ENCODE measurements around the gene CACNA1H. TPM values are rescaled to one million over a fixed set of nuclear protein-coding genes. Genes with fewer than 3 reads are reported as not detected.
A peak's percentile ranks its signal among the peaks of the same experiment; 100 is the strongest.

CACNA1H gene
- polyA plus RNA-seq, 6 donors from 2014 or later, result not detected

DNA sequence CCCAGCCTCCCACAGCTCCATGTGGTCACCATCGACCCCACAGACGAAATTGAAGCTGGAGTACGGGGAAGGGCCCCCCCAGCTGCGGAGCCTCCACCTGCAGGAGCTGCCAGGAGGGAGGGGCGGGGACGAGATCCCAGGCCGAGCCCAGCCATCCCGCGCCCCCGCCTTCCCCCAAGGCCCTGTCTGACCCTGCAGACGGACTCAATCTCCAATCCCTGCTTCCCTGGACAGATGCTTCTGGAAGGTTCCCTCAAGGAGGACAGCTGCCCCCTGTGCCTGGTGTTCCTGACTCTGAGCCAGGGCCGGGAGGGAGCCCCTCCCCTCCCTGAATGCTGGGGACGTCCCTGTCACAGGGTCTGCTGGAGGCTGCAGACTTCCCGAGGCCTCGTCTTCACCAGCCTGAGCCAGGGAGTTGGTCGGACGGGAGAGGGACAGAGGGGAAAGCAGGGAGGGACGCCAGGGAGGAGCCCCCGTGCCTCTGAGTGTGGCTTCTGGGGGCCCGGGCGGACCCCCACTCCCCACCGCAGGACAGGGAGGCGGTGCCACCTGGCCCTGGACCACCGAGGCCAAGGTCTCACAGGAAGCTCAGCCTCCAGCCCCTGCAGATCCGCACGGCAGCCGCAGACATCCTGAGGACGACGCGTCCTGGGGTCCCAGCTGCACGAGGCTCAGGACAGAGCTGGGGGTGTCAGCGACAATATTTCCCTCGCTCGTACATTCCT, 35.6 kb upstream of the CACNA1H start:
- Mint-ChIP-seq H3K4me3 (no peak overlapping the region), H3K36me3 (no peaks in the 10 kb centered on the region), H3K27ac (no peak overlapping the region), H3K27me3 (no peaks in the 10 kb centered on the region), H3K4me1 (no peaks in the 10 kb centered on the region), H3K9me3 (no peaks in the 10 kb centered on the region)
- DNase-seq, result no peak
- no peak for ATAC-seq (ENCODE audit: low read depth in 2 of 2)

DNA sequence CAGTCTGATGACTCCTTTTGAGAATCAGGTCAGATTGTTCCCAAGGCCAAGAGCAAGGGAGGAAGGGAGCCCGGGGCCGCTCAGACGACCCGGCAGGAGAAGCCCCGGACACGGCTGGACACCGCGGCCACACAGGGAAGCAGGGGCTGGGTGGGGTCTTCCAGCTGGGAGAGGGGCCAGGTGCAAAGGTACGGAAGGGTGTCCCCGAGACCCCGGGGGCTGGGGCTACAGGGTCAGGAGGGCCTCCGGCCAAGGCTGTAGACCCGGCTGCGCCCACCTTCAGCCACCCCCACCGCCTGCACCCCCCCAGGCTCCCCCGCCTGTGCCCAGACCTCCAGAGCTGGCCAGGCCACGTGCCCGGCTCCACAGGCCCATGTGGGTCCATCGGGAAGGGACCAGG, 35.0 kb upstream of the CACNA1H start:
- Mint-ChIP-seq H3K36me3 (no peaks in the 10 kb centered on the region), H3K9me3 (no peaks in the 10 kb centered on the region), H3K4me1 (no peaks in the 10 kb centered on the region), H3K4me3 (no peak overlapping the region), H3K27me3 (no peaks in the 10 kb centered on the region), H3K27ac (no peak overlapping the region)
- DNase-seq (no peak), ATAC-seq (ENCODE audit: low read depth in 2 of 2) (no peak)

DNA sequence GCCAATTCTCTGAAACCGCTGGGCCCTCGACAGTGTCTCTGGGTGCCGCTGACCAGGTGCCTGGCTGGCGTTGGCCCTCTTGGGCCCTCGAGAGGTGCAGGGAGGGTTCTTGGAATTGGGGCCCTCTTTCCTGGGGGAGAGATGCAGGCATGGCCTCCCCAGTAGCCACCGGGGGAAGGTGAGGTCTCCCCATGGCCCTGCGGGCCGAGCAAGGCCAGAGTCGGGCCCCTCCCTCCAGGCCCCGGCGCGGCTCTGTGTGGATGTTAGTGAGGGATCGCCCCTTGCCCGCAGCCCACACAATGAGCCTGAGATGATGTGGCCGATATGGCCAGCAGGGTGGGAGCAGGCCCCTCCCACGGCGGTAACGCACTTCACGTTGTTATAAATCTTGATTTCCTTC, 33.8 kb upstream of the CACNA1H start:
- Mint-ChIP-seq H3K9me3 (no peaks in the 10 kb centered on the region), H3K27ac (no peak overlapping the region), H3K4me1 (no peaks in the 10 kb centered on the region), H3K4me3 (no peak overlapping the region), H3K36me3 (no peaks in the 10 kb centered on the region), H3K27me3 (no peaks in the 10 kb centered on the region)
- no peak for DNase-seq
- ATAC-seq (ENCODE audit: low read depth in 2 of 2), result no peak

DNA sequence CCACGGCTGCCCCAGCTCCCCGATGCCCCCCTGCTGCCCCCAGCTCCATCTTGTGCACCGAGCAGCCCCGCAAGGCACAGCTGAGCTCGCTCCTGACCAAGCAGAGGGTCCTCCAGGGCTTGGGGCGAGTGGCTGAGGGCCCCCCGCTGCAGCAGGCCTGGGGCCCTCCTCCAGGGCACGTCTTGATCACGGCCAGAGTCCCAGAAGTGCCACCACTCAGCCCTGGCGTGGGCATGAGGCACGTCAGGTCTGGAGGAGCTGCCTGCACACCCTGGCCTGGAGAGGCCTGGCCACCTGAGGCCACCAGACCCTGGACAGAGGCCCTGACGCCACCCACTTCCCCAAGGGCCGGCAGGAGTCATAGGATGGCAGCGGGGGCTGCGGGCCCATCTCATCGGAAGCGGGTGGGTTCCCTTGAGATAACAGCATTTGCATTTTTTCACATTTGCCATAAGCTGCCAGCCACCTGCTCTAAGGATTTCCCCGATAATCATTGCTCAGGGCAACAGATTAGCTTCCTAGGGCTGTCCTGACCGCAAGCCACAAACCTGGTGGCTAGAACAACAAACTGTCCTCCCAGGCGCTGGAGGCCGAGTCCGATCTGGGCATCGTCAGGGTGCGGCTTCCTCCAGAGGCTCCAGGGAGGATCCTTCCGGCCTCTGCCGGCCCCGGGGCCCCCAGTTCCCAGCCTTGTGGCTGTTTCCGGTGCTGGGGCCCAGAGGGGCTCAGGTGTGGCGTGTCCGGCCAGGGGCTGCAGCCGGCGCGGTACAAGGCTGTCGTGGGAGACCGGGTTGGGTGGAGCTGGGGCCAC, 32.9 kb upstream of the CACNA1H start:
- no peaks in the 10 kb centered on the region for H3K27me3 Mint-ChIP-seq
- no peaks in the 10 kb centered on the region for H3K36me3 Mint-ChIP-seq
- H3K4me3 Mint-ChIP-seq, result no peak overlapping the region
- H3K9me3 Mint-ChIP-seq, result no peaks in the 10 kb centered on the region
- no peaks in the 10 kb centered on the region for H3K4me1 Mint-ChIP-seq
- peak in 1 of 2 donors; percentile 40 for ATAC-seq (ENCODE audit: low read depth in 2 of 2)
- H3K27ac Mint-ChIP-seq, result no peak overlapping the region
- no peak for DNase-seq

DNA sequence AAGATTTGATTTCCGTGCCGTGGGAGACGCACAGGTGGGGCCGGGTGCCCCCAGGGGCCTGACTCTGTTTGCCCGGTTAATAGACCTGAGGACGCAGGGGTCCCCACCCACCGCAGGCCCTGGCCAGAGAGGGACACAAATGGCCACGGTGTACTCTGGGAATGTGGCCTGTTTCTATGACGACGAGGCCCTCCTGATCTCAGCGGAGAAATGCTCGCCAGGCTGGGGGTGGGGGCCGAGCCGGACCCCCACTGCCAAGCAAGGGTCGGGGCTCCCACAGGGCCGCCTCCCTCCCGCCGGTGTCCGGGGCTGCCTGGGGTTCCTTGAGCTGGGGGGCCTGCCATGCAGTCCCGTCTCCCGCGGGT, 32.3 kb upstream of the CACNA1H start:
- no peaks in the 10 kb centered on the region for H3K27me3 Mint-ChIP-seq
- ATAC-seq (ENCODE audit: low read depth in 2 of 2) (no peak), DNase-seq (no peak)
- no peaks in the 10 kb centered on the region for H3K36me3 Mint-ChIP-seq
- no peak overlapping the region for H3K4me3 Mint-ChIP-seq
- H3K27ac Mint-ChIP-seq, result no peak overlapping the region
- H3K9me3 Mint-ChIP-seq, result no peaks in the 10 kb centered on the region
- no peaks in the 10 kb centered on the region for H3K4me1 Mint-ChIP-seq

DNA sequence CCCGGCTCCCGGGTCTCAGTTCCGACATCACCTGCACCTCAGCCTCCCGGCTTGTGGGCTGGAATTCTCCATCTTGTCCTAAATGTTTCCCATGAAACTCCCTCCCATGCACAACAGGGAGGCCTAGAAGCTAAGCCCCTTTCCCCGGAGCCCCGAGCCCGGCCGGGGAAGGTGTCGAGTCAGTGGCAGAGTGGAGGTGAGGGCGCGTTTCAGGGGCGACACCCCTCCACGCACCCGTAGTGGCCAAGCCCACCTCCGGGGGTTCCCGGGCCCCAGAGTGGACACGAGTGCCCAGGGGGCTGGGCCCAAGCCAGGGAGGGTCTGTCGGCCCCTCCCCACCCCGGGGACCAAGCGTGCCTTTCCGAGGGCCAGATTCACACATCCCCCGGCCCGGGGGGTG, 31.9 kb upstream of the CACNA1H start:
- DNase-seq (no peak), ATAC-seq (ENCODE audit: low read depth in 2 of 2) (no peak)
- no peaks in the 10 kb centered on the region for H3K36me3 Mint-ChIP-seq
- H3K27ac Mint-ChIP-seq, result no peak overlapping the region
- no peaks in the 10 kb centered on the region for H3K9me3 Mint-ChIP-seq
- no peaks in the 10 kb centered on the region for H3K4me1 Mint-ChIP-seq
- H3K4me3 Mint-ChIP-seq, result no peak overlapping the region
- H3K27me3 Mint-ChIP-seq, result no peaks in the 10 kb centered on the region

DNA sequence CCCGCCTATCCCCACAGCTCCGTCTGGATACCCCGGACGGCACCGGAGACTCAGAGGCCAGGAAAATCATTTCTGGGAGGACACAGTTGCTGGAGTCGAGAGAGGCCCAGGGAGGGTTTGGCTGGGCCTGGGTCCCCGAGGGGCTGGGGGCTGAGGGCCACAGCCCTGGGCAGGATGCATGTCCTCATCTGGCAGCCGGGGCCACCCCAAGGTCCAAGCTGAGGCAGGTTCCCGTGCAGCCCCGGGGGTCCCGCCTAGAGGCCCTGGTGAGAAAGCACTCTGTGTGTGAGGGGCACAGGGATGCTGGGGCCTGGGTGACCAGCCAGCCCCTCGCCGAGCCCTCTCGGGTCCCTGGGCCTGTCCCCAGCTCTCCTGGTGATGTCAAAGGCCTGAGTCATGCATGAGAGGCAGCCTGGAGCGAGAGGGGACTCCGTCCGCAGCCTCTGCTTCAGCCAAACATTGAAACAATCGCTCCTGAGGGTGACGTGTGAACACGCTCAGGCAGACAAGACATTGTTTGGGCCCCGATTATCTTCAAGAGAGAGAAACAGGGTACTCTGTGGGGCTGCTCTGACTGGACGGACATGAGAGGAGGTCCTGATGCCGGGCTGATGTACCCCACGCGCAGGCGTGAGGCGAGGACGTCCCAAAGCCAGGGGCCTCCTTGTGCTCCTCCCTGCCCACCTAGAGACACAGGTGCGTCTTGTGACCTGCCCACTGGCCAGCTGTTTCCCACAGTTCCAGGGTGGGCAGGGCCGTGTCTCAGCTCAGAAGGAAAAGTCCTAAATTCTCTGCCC, 31.1 kb upstream of the CACNA1H start:
- Mint-ChIP-seq H3K9me3 (no peaks in the 10 kb centered on the region), H3K36me3 (no peaks in the 10 kb centered on the region), H3K4me1 (no peaks in the 10 kb centered on the region), H3K4me3 (no peak overlapping the region), H3K27me3 (no peaks in the 10 kb centered on the region), H3K27ac (no peak overlapping the region)
- ATAC-seq (ENCODE audit: low read depth in 2 of 2) (no peak), DNase-seq (no peak)

DNA sequence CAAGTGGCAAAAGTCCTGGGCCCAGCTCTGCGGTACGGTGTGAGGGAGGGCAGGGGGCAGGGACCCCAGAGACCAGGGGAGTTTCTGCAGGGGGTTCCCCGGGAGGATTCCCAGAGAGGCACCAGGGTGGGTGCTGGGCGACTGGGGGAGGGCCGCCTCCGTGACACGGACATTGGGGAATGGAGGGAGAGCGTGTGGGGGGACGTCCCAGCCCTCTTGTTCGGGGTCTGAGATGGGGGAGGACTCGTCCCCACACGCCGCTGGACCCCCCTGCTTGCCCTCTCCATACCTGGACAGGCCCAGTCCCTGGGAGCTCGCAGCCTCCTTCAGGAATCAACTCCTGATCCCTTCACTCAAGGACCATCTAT, 30.5 kb upstream of the CACNA1H start:
- H3K4me1 Mint-ChIP-seq, result no peaks in the 10 kb centered on the region
- H3K36me3 Mint-ChIP-seq, result no peaks in the 10 kb centered on the region
- H3K9me3 Mint-ChIP-seq, result no peaks in the 10 kb centered on the region
- no peaks in the 10 kb centered on the region for H3K27me3 Mint-ChIP-seq
- H3K4me3 Mint-ChIP-seq, result peak overlapping the region in 1 of 8 donors; percentile 54
- ATAC-seq (ENCODE audit: low read depth in 2 of 2) (no peak), DNase-seq (no peak)
- no peak overlapping the region for H3K27ac Mint-ChIP-seq

DNA sequence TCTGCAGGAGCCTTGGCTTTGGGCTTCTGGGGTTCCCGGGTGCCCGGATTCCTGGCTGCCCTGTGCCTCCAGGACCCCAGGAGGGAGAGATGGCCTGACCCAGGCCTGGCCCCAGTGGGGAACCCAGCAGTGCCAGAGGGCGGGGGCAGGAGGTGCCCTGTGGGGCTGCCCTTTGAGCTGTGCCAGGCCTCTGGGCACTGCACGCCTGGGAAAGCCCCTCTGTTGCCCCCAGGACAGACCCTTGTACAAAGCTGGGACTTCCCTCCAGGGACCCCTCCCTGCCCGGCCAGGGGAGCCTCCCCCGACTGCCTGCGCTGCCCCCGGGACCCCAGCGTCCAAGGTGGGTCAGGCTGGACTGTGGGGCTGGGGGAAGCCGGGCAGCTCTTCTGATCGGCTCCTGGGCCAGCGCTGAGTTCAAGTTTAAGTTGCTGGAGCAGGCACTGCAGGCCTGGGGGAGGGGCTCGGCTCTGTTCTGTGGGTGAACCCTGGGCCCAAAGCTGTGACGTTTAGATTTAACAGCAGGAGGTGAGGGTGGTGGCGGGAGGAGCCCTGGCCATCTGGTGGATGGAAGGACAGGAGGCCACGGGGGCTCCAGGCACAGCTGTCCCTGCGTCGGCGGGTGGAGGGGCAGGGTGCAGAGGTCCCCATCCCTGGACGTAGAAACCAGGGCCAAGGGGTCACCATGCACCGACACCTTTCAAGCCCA, 29.2 kb upstream of the CACNA1H start:
- ATAC-seq (ENCODE audit: low read depth in 2 of 2), result no peak
- Mint-ChIP-seq H3K36me3 (no peaks in the 10 kb centered on the region), H3K27ac (no peak overlapping the region)

DNA sequence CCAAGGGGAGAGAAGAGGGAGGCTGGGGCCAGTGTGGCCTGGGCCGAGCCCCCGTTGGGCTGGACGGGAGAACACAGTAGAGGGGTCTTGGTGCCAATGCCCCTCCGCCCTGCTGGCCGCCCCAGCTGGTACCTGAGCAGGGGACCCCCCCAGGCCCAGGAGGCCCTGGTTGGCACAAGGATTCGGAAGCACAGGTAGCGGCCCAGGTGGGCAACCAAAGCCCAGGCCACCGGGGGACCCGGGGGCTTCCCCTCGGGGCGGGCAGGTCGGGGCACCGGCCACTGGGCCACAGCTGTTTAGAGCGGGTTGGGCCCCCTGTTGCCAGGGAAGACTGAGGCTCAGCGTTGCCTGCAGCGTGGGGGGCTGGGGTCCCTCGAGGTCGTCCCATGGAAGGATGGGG, 28.6 kb upstream of the CACNA1H start:
- DNase-seq, result no peak
- H3K27me3 Mint-ChIP-seq, result peaks cover 0 to 5% (median 0%) of the 10 kb centered on the region in 3 donors
- no peak overlapping the region for H3K27ac Mint-ChIP-seq
- H3K36me3 Mint-ChIP-seq, result no peaks in the 10 kb centered on the region
- ATAC-seq (ENCODE audit: low read depth in 2 of 2), result no peak
- no peaks in the 10 kb centered on the region for H3K4me1 Mint-ChIP-seq
- no peaks in the 10 kb centered on the region for H3K9me3 Mint-ChIP-seq
- no peak overlapping the region for H3K4me3 Mint-ChIP-seq

More for the DNA sequence above, 29.2 kb upstream of the CACNA1H start:
- Mint-ChIP-seq H3K4me1 (no peaks in the 10 kb centered on the region), H3K27me3 (peaks cover 0 to 5% (median 0%) of the 10 kb centered on the region in 3 donors), H3K9me3 (no peaks in the 10 kb centered on the region), H3K4me3 (no peak overlapping the region)
- no peak for DNase-seq

DNA sequence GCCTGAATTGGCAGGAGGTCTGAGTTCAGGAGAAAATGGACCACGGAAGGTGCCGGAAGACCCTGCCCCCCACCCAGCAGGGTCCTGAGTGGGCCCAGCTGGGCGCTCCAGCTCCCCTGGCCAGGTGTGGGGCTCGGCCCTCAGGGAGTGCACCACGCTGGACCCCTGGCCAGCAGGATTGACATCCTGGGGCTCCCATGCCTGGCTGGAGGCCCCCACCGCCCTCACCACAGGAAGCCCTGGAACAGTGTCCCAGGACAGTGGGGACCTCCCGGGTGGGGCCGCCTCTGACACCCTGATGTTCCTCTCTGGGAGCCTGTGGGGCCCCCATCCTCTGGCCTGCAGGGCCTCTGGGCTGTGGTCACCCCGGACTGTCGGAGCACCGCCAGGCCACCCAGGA, 28.1 kb upstream of the CACNA1H start:
- H3K4me3 Mint-ChIP-seq, result no peak overlapping the region
- no peak overlapping the region for H3K27ac Mint-ChIP-seq
- DNase-seq (no peak), ATAC-seq (ENCODE audit: low read depth in 2 of 2) (no peak)
- H3K36me3 Mint-ChIP-seq, result no peaks in the 10 kb centered on the region
- H3K9me3 Mint-ChIP-seq, result no peaks in the 10 kb centered on the region
- H3K4me1 Mint-ChIP-seq, result no peaks in the 10 kb centered on the region
- H3K27me3 Mint-ChIP-seq, result peaks cover 0 to 5% (median 0%) of the 10 kb centered on the region in 3 donors

DNA sequence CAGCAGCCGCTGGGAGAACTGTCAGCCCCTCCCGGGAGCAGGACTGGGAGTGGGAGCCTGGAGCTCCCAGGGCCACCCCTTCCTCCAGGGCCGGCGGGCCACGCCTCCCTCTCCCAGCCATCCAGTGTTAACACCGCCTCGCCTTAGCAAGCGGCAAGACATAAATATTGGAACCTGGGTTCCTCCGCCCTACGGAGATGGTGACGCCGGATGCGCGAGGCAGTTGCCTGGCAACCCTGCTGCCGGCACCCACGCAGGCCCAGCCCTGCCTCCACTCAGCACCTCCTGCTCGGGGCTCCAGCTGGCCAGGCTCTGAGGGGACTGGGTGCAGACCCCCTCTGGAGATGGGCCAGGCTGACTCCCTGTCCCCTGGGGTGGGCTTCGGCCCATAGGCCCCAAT, 27.4 kb upstream of the CACNA1H start:
- ATAC-seq (ENCODE audit: low read depth in 2 of 2) (no peak), DNase-seq (no peak)
- no peaks in the 10 kb centered on the region for H3K9me3 Mint-ChIP-seq
- H3K36me3 Mint-ChIP-seq, result no peaks in the 10 kb centered on the region
- H3K27me3 Mint-ChIP-seq, result peaks cover 0 to 5% (median 0%) of the 10 kb centered on the region in 3 donors
- no peak overlapping the region for H3K27ac Mint-ChIP-seq
- H3K4me1 Mint-ChIP-seq, result no peaks in the 10 kb centered on the region
- no peak overlapping the region for H3K4me3 Mint-ChIP-seq

DNA sequence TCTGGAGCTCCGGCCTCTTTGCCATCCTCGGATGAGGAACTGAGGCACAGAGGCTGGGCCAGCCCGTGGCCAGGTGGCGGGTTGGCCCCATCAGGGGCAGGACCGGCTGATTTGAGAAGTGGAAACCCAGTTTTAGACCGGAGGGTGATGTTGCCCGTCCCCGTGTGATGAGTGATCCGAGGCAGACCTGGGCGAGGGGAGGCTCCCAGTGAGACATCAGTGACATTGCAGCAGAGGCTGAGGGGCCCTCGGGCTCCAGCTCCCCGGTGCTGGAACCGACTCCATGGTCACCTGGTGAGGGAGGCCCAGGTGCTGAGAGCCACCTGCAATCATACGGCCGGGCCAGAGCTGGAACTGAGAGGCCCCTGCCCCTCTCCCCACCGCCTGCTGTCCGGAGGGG, 26.9 kb upstream of the CACNA1H start:
- Mint-ChIP-seq H3K27ac (no peak overlapping the region), H3K4me3 (no peak overlapping the region), H3K4me1 (no peaks in the 10 kb centered on the region), H3K9me3 (no peaks in the 10 kb centered on the region), H3K36me3 (no peaks in the 10 kb centered on the region), H3K27me3 (peaks cover 0 to 5% (median 0%) of the 10 kb centered on the region in 3 donors)
- ATAC-seq (ENCODE audit: low read depth in 2 of 2) (no peak), DNase-seq (no peak)

Measured in naive B cell (primary cell).